Right lobe of liver (tissue), 6 donors: Measurements from ENCODE around the gene USP44. TPM values are rescaled to one million over a fixed set of nuclear protein-coding genes. Genes with fewer than 3 reads are reported as not detected.

Experiments used
- ATAC-seq, 4 donors: fragments of 200-7000 bp; cut with Tn5 transposase; one replicate each; pipeline ENCODE4 v1.9.1; 2020; ENCODE audit warnings: mild to moderate bottlenecking in 4 of 4, moderate library complexity in 4 of 4
- DNase-seq, 3 donors: peaks; one replicate each; pipeline ENCODE4 v3.0.0-alpha.2; 2020
- H3K27ac ChIP-seq, 3 donors: fragments of 200-600 bp; one replicate each; pipeline ENCODE4 v1.8.0; 2022
- H3K27me3 ChIP-seq, 2 donors: fragments of 200-600 bp; one replicate each; pipeline ENCODE4 v1.8.0; 2022
- H3K36me3 ChIP-seq, 4 donors: fragments of 200-600 bp; sonication (generic) in 1 of 4; one replicate each; pipeline versions ENCODE4 v1.5.1 to v1.8.0; 2017 to 2022; ENCODE audit warnings: control low read depth in 1 of 4
- H3K4me1 ChIP-seq, 4 donors: fragments of 200-600 bp; sonication (generic) in 1 of 4; one replicate each; pipeline versions ENCODE4 v1.5.1 to v1.8.0; 2017 to 2022; ENCODE audit warnings: control low read depth in 1 of 4
- H3K4me3 ChIP-seq, 3 donors: fragments of 200-600 bp; one replicate each; pipeline ENCODE4 v1.8.0; 2022
- H3K9me3 ChIP-seq, 4 donors: fragments of 200-600 bp; sonication (generic) in 1 of 4; one replicate each; pipeline versions ENCODE4 v1.5.1 to v1.8.0; 2017 to 2022; ENCODE audit warnings: control low read depth in 1 of 4
- CTCF ChIP-seq, 4 donors: fragments of 200-600 bp in 3 of 4; fragments of 450-650 bp in 1 of 4; IDR thresholded peaks; one replicate each; pipeline versions ENCODE4 v1.5.1 to v1.8.0; 2016 to 2022; ENCODE audit warnings: antibody characterized with exemption in 4 of 4, mild to moderate bottlenecking in 2 of 4
- POLR2A ChIP-seq: fragments of 450-650 bp; IDR thresholded peaks from one replicate; pipeline ENCODE4 v1.6.1; 2017; ENCODE audit warnings: antibody characterized with exemption, mild to moderate bottlenecking
- WGBS: methylation state at CpG from one replicate; pipeline ENCODE4 v1.1.6; 2018; ENCODE audit warnings: low coverage, low lambda C conversion rate; ENCODE audit not compliant: insufficient coverage; ENCODE audit errors: missing lambda C conversion rate; 5-methylcytosine and 5-hydroxymethylcytosine counted together
- intact Hi-C, 2 donors: fragments of 100-400 bp; cut with DNase I; formaldehyde crosslinking; loops; one replicate each; pipeline versions ENCODE4 v1.11.2 to v1.14.1; 2022
- total RNA-seq, 6 experiments: library from RNA; depleted of rRNA in 2 of 6; stranded (reverse); fragments of >200 nt in 2 of 6; fragmentation: NEBNext Ultra II Directional in 3 of 6; extraction: Animal tissue kit (Norgen Biotek cat#: 25700) in 3 of 6; gene quantifications; one replicate each; pipeline versions ENCODE4 v1.1.0 to v1.2.4, GENCODE V29; 2016 to 2023
- donor health status: DM: no; HTN: yes; CAD: no.
- donor health status: DM: no; HTN: no; CAD: no.
- donor health status: DM: no; HTN: no; CAD: no.
- donor health status: DM: no; HTN: yes; CAD: no.
- donor health status: DM: no; HTN: yes; CAD: no.

USP44 gene
- total RNA-seq, 6 experiments from 2014 or later, result 0.22 to 0.31 (median 0.23) TPM; not detected in 2

- no peaks in the 10 kb centered on the region for H3K9me3 ChIP-seq
- H3K27me3 ChIP-seq, result peaks cover 0 to 16% of the 10 kb centered on the region in 2 donors
- peaks cover 0 to 10% (median 2%) of the 10 kb centered on the region in 4 donors for H3K4me1 ChIP-seq
- no peaks in the 10 kb centered on the region for H3K36me3 ChIP-seq
- H3K4me3 ChIP-seq, result no peak overlapping the region
- WGBS, result 53% methylated on average over 7 of the region's 7 CpGs
- DNase-seq (no peak), ATAC-seq (no peak)
- TF ChIP-seq CTCF (IDR thresholded peaks at IDR 0.05) (no peak), POLR2A (no peak)
- H3K27ac ChIP-seq, result no peak overlapping the region
- intact Hi-C loops, result no loop called here
Observed at GRCh38 chr12:95551913-95552516, 739 bp upstream of the USP44 start.

DNA sequence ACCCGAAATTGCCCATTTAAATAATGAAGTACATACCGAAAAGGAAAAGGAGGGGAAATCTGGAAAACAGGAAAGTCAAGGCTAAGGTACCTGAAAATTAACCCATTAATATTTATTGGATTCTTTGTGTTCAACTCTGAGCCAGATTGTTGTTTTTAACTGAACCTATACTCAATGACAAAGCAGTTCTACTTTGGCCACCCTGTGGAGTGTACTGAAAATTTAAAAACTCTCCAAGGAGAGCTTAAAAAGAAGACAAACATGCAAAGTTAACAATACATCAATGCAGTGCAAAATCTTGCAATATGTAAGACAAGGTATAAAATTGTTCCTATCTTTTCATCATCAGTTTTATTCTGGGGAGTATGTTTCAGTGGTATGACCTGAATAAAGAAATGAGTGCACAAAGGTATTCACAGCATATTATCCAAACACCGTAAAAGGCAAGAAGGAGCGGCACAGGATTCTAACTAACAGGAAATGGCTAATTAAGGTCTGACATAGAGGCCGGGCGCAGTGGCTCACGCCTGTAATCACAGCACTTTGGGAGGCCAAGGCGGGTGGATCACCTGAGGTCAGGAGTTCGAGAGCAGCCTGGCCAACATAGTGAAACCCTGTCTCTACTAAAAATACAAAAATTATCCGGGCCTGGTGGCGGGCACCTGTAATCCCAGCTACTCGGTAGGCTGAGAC, 1.7 kb downstream of the USP44 start:
- no peak overlapping the region for H3K4me3 ChIP-seq
- intact Hi-C loops, result no loop called here
- TF ChIP-seq POLR2A, result no peak
- TF ChIP-seq CTCF (IDR thresholded peaks at IDR 0.05), result no peak
- no peaks in the 10 kb centered on the region for H3K36me3 ChIP-seq
- peaks cover 0 to 16% of the 10 kb centered on the region in 2 donors for H3K27me3 ChIP-seq
- DNase-seq (no peak), ATAC-seq (no peak)
- H3K9me3 ChIP-seq, result no peaks in the 10 kb centered on the region
- H3K27ac ChIP-seq, result no peak overlapping the region
- WGBS, result 64% methylated on average over 10 of the region's 12 CpGs
- H3K4me1 ChIP-seq, result peaks cover 0 to 10% (median 2%) of the 10 kb centered on the region in 4 donors

GRCh38 chr12:95548539-95549391, 2.5 kb downstream of the USP44 start:
- WGBS, result 23% methylated on average over 17 of the region's 98 CpGs
- H3K4me1 ChIP-seq, result peaks cover 0 to 10% (median 2%) of the 10 kb centered on the region in 4 donors
- DNase-seq, result peak in 2 of 3 donors; percentile 39 to 47
- TF ChIP-seq CTCF (IDR thresholded peaks at IDR 0.05) (no peak), POLR2A (no peak)
- H3K9me3 ChIP-seq, result no peaks in the 10 kb centered on the region
- intact Hi-C loops, result no loop called here
- H3K27me3 ChIP-seq, result peaks cover 0 to 16% of the 10 kb centered on the region in 2 donors
- peak overlapping the region; percentile 41 to 52 (median 48) for H3K4me3 ChIP-seq
- H3K36me3 ChIP-seq, result no peaks in the 10 kb centered on the region
- no peak overlapping the region for H3K27ac ChIP-seq
- peak; percentile 40 to 79 (median 73) for ATAC-seq

DNA sequence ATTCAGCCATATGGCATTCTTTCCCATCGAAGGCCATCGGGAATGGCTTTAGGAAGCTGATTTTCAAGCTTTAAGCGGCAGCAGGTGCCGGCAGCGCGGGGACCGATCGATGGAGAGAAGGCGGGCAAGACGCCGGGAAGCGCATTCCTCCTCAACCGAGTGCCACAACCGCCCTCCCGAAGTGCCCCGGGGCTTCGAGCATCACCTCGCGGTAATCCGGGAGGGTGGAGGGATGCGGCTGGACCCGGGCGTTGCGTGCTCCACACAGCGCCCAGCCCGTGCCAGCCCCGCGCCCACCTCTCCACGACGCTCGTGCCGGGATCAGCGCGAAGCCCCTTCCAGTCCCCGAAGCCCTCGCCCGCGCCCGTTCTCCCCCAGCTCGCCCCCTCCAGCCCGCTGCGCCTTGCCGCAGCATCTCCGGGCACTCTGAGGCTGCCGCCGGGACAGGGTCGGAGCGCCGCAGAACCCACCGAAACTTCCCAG, 3.2 kb downstream of the USP44 start:
- DNase-seq (peak in 2 of 3 donors; percentile 24 to 54), ATAC-seq (peak; percentile 38 to 41 (median 38))
- peaks cover 0 to 16% of the 10 kb centered on the region in 2 donors for H3K27me3 ChIP-seq
- H3K4me3 ChIP-seq, result peak overlapping the region; percentile 41 to 52 (median 48)
- TF ChIP-seq CTCF (IDR thresholded peaks at IDR 0.05) (no peak), POLR2A (no peak)
- H3K9me3 ChIP-seq, result no peaks in the 10 kb centered on the region
- no peak overlapping the region for H3K27ac ChIP-seq
- no peaks in the 10 kb centered on the region for H3K36me3 ChIP-seq
- intact Hi-C loops, result no loop called here
- 13% methylated on average over 6 of the region's 50 CpGs for WGBS
- H3K4me1 ChIP-seq, result peaks cover 0 to 10% (median 2%) of the 10 kb centered on the region in 4 donors
